HCT116 (cell line): Measurements from ENCODE around the gene USP9X. TPM values are rescaled to one million over a fixed set of nuclear protein-coding genes. Genes with fewer than 3 reads are reported as not detected.

ENCODE experiments used
- ATAC-seq: fragments of 200-7000 bp; cut with Tn5 transposase; 2 replicates; pipeline ENCODE4 v1.9.1; 2020; ENCODE audit warnings: mild to moderate bottlenecking, moderate library complexity
- BruUV-seq: library from RNA; stranded (reverse); fragments of 400-500 nt; replicated peaks from 2 replicates; lab custom pipeline; 2021; lab: Mats Ljungman, UMichigan
- CTCF ChIA-PET: fragments of 300-600 bp; sonication (Branson Sonifier 250); formaldehyde crosslinking; loops from one replicate; lab custom pipeline; 2021; ENCODE audit warnings: antibody characterized with exemption; lab: Charles Lee
- POLR2A ChIA-PET: fragments of 300-600, 350-600 bp; sonication (Branson Sonifier 250); formaldehyde crosslinking; loops from one replicate; lab custom pipeline; 2021; ENCODE audit warnings: antibody characterized with exemption; lab: Charles Lee
- RAD21 ChIA-PET, 2 experiments: fragments of 300-600 bp; sonication (Branson Sonifier 250); formaldehyde crosslinking; loops; one replicate each; lab custom pipeline; 2023; ENCODE audit warnings: low total read pairs in 2 of 2; ENCODE audit not compliant: uncharacterized antibody in 2 of 2, unreplicated experiment in 2 of 2, low non-redundant PET in 1 of 2; lab: Charles Lee
- DNase-seq: peaks from one replicate; pipeline ENCODE4 v3.0.0-alpha.2; 2010; ENCODE audit warnings: low read depth, low spot score
- H2AFZ ChIP-seq: fragments of 200-600 bp; shearing (Covaris generic), sonication (generic); 2 replicates; pipeline ENCODE4 v1.6.1; 2017; ENCODE audit warnings: low read depth, mixed run types, mixed read lengths, antibody characterized with exemption, low read length; ENCODE audit not compliant: poor library complexity, severe bottlenecking
- H3K27ac ChIP-seq: 2 replicates; pipeline ENCODE4 v1.5.1; 2012; ENCODE audit warnings: low read depth, low read length
- H3K27me3 ChIP-seq: fragments of 200-600 bp; sonication (generic); 2 replicates; pipeline ENCODE4 v1.6.1; 2016; ENCODE audit warnings: mixed run types, low read length, mixed read lengths; ENCODE audit not compliant: insufficient read depth
- H3K36me3 ChIP-seq, 2 experiments: fragments of 200-500 bp in 1 of 2; fragments of 200-600 bp in 1 of 2; sonication (Bioruptor generic) in 1 of 2; sonication (generic) in 1 of 2; 2 replicates each; pipeline versions ENCODE4 v1.5.1 to v1.6.1; 2014 to 2016; ENCODE audit warnings: low read length in 2 of 2, inconsistent platforms in 1 of 2, mixed read lengths in 1 of 2, mixed run types in 1 of 2; ENCODE audit not compliant: insufficient read depth in 2 of 2, control insufficient read depth in 1 of 2
- H3K4me1 ChIP-seq, 2 experiments: fragments of 200-600 bp in 1 of 2; sonication (generic) in 1 of 2; 2 replicates each; pipeline versions ENCODE4 v1.5.1 to v1.6.1; 2012 to 2017; ENCODE audit warnings: low read length in 2 of 2, inconsistent platforms in 1 of 2, mild to moderate bottlenecking in 1 of 2, mixed read lengths in 1 of 2, mixed run types in 1 of 2, moderate library complexity in 1 of 2; ENCODE audit not compliant: insufficient read depth in 2 of 2, control insufficient read depth in 1 of 2
- H3K4me2 ChIP-seq: fragments of 200-600 bp; sonication (generic); 2 replicates; pipeline ENCODE4 v1.6.1; 2017; ENCODE audit warnings: mixed run types, low read length, mixed read lengths
- H3K4me3 ChIP-seq, 2 experiments: fragments of 200-600 bp in 1 of 2; sonication (generic) in 1 of 2; replicated peaks in 1 of 2; 2 replicates each; pipeline ENCODE4 v1.5.1; 2011 to 2016; ENCODE audit warnings: low read length in 2 of 2, control low read depth in 1 of 2, low read depth in 1 of 2, mild to moderate bottlenecking in 1 of 2, mixed read lengths in 1 of 2, mixed run types in 1 of 2
- H3K79me2 ChIP-seq: fragments of 200-600 bp; sonication (generic); 2 replicates; pipeline ENCODE4 v1.6.1; 2017; ENCODE audit warnings: mild to moderate bottlenecking, mixed run types, low read length, moderate library complexity, mixed read lengths; ENCODE audit not compliant: insufficient read depth
- H3K9ac ChIP-seq: fragments of 200-600 bp; sonication (generic); 2 replicates; pipeline ENCODE4 v1.6.1; 2016; ENCODE audit warnings: low read length, mixed read lengths
- H3K9me2 ChIP-seq: fragments of 200-600 bp; sonication (generic), shearing (Covaris generic); 2 replicates; pipeline ENCODE4 v1.6.1; 2017; ENCODE audit warnings: mixed run types, mild to moderate bottlenecking, moderate library complexity; ENCODE audit not compliant: insufficient read depth
- H3K9me3 ChIP-seq, 2 experiments: fragments of 200-500 bp in 1 of 2; fragments of 200-600 bp in 1 of 2; sonication (Bioruptor generic) in 1 of 2; sonication (generic) in 1 of 2; 2 replicates each; pipeline ENCODE4 v1.6.1; 2014 to 2017; ENCODE audit warnings: low read length in 2 of 2, mixed read lengths in 2 of 2, inconsistent platforms in 1 of 2, low read depth in 1 of 2, mild to moderate bottlenecking in 1 of 2, mixed run types in 1 of 2, moderate library complexity in 1 of 2; ENCODE audit not compliant: control insufficient read depth in 1 of 2, insufficient read depth in 1 of 2
- H4K20me1 ChIP-seq: fragments of 200-600 bp; sonication (generic), shearing (Covaris generic); 2 replicates; pipeline ENCODE4 v1.6.1; 2017; ENCODE audit warnings: mixed run types, mild to moderate bottlenecking, moderate library complexity; ENCODE audit not compliant: insufficient read depth
- CBX3 ChIP-seq: IDR thresholded peaks from 2 replicates; pipeline ENCODE4 v1.6.1; 2012; ENCODE audit warnings: low read depth
- EZH2 ChIP-seq: fragments of 200-600 bp; sonication (generic); IDR thresholded peaks from 2 replicates; pipeline ENCODE4 v1.6.1; 2017; ENCODE audit warnings: antibody characterized with exemption, mixed run types
- EZH2phosphoT487 ChIP-seq: fragments of 200-600 bp; IDR thresholded peaks from 2 replicates; pipeline ENCODE4 v1.6.1; 2018; ENCODE audit warnings: antibody characterized with exemption, borderline replicate concordance
- FOSL1 ChIP-seq: IDR thresholded peaks from 2 replicates; pipeline ENCODE4 v1.6.1; 2012; ENCODE audit warnings: low read depth
- JUND ChIP-seq: IDR thresholded peaks from 2 replicates; pipeline ENCODE4 v1.6.1; 2012
- POLR2AphosphoS5 ChIP-seq: IDR thresholded peaks from 2 replicates; pipeline ENCODE4 v1.6.1; 2011; ENCODE audit warnings: mild to moderate bottlenecking, low read depth, low read length, moderate library complexity
- RAD21 ChIP-seq: IDR thresholded peaks from 2 replicates; pipeline ENCODE4 v1.6.1; 2012; ENCODE audit warnings: low read depth, mild to moderate bottlenecking
- SIN3A ChIP-seq: IDR thresholded peaks from 2 replicates; pipeline ENCODE4 v1.6.1; 2012; ENCODE audit warnings: low read depth
- SP1 ChIP-seq: IDR thresholded peaks from 2 replicates; pipeline ENCODE4 v1.6.1; 2012; ENCODE audit warnings: low read depth
- SRF ChIP-seq: IDR thresholded peaks from 2 replicates; pipeline ENCODE4 v1.6.1; 2012; ENCODE audit warnings: low read depth
- TCF7L2 ChIP-seq: IDR thresholded peaks from 2 replicates; pipeline ENCODE4 v1.7.0; 2011; ENCODE audit warnings: borderline replicate concordance, inconsistent platforms; ENCODE audit not compliant: insufficient read depth, insufficient read length; ENCODE audit errors: extremely low read depth
- YY1 ChIP-seq: IDR thresholded peaks from 2 replicates; pipeline ENCODE4 v1.6.1; 2011; ENCODE audit warnings: low read length, low read depth, moderate library complexity, mild to moderate bottlenecking; ENCODE audit not compliant: insufficient replicate concordance; ENCODE audit errors: extremely low read depth
- ZFX ChIP-seq: fragments of 450-650 bp; IDR thresholded peaks from 2 replicates; pipeline ENCODE4 v1.6.1; 2017
- intact Hi-C: fragments of 100-400 bp; cut with micrococcal nuclease; formaldehyde crosslinking; loops from 2 replicates; pipeline ENCODE4 v1.10.0; 2022
- total RNA-seq: library from RNA; stranded (reverse); gene quantifications from one replicate; pipeline ENCODE4 v1.2.1, GENCODE V29; 2021; ENCODE audit not compliant: unreplicated experiment
- TF ChIP-seq, protein P1 (sequence below): IDR thresholded peaks from 2 replicates; pipeline ENCODE4 v1.6.1; 2012
- TF ChIP-seq, protein P2 (sequence below): IDR thresholded peaks from 2 replicates; pipeline ENCODE4 v1.6.1; 2012; ENCODE audit warnings: low read depth
- TF ChIP-seq, protein P3 (sequence below), 3 experiments: fragments of 200-600 bp in 1 of 3; sonication (generic) in 1 of 3; IDR thresholded peaks in 2 of 3; conservative IDR thresholded peaks in 1 of 3; 2 replicates each; pipeline ENCODE4 v1.5.1; 2012 to 2017; ENCODE audit warnings: low read depth in 2 of 3, low read length in 2 of 3, antibody characterized with exemption in 1 of 3, borderline replicate concordance in 1 of 3, control low read depth in 1 of 3, mild to moderate bottlenecking in 1 of 3, mixed read lengths in 1 of 3, mixed run types in 1 of 3, moderate library complexity in 1 of 3; ENCODE audit not compliant: insufficient read depth in 1 of 3

Gene USP9X
- total RNA-seq, 1 experiment from 2014 or later: 52.4 TPM

DNA sequence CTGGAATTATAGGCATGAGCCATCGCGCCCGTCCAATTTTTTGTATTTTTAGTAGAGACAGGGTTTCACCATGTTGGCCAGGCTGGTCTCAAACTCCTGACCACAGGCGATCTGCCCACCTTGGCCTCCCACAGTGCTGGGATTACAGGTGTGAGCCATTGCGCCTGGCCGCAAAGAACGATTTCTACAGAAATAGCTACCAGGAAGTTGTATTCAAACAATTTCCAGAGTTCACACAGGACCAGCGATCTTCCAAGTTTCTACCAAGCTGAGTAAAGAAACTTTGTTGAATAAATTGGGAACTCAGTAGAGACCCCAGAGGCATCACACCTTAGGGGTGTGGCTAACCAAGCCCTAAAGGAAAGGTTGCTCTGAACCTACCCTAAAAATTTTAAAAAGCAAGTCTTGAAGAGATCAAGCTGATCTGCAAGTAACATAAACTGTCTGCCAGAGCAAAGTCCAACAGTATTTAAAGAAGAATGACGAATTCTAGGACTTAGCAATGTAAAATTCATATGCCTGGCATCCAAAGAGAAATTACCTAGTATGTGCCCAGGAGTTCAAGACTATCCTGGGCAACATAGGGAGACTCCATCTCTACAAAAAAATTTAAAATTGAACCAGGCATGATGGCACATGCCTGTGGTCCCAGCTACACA is 48.4 kb upstream of the USP9X start:
- Histone ChIP-seq H3K4me2 (no peak overlapping the region), H3K9me2 (no peaks in the 10 kb centered on the region), H4K20me1 (no peaks in the 10 kb centered on the region), H2AFZ (no peak overlapping the region), H3K27me3 (no peaks in the 10 kb centered on the region), H3K79me2 (no peaks in the 10 kb centered on the region), H3K36me3 (no peaks in the 10 kb centered on the region), H3K27ac (no peak overlapping the region), H3K4me3 (no peak overlapping the region), H3K4me1 (no peaks in the 10 kb centered on the region), H3K9me3 (no peaks in the 10 kb centered on the region), H3K9ac (no peak overlapping the region)
- intact Hi-C loops: no loop called here
- BruUV-seq: no TSS peak
- ATAC-seq: no peak
- CTCF ChIA-PET: no interaction called here
- POLR2A ChIA-PET: no interaction called here
- RAD21 ChIA-PET: no interaction called here
- TF ChIP-seq, protein P1, sequence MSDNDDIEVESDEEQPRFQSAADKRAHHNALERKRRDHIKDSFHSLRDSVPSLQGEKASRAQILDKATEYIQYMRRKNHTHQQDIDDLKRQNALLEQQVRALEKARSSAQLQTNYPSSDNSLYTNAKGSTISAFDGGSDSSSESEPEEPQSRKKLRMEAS: no peak
- TF ChIP-seq JUND: no peak
- no peak for TF ChIP-seq CBX3
- no peak for TF ChIP-seq TCF7L2
- no peak for TF ChIP-seq YY1
- TF ChIP-seq, protein P2, sequence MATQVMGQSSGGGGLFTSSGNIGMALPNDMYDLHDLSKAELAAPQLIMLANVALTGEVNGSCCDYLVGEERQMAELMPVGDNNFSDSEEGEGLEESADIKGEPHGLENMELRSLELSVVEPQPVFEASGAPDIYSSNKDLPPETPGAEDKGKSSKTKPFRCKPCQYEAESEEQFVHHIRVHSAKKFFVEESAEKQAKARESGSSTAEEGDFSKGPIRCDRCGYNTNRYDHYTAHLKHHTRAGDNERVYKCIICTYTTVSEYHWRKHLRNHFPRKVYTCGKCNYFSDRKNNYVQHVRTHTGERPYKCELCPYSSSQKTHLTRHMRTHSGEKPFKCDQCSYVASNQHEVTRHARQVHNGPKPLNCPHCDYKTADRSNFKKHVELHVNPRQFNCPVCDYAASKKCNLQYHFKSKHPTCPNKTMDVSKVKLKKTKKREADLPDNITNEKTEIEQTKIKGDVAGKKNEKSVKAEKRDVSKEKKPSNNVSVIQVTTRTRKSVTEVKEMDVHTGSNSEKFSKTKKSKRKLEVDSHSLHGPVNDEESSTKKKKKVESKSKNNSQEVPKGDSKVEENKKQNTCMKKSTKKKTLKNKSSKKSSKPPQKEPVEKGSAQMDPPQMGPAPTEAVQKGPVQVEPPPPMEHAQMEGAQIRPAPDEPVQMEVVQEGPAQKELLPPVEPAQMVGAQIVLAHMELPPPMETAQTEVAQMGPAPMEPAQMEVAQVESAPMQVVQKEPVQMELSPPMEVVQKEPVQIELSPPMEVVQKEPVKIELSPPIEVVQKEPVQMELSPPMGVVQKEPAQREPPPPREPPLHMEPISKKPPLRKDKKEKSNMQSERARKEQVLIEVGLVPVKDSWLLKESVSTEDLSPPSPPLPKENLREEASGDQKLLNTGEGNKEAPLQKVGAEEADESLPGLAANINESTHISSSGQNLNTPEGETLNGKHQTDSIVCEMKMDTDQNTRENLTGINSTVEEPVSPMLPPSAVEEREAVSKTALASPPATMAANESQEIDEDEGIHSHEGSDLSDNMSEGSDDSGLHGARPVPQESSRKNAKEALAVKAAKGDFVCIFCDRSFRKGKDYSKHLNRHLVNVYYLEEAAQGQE: no peak
- TF ChIP-seq SRF: no peak
- no peak for TF ChIP-seq POLR2AphosphoS5
- TF ChIP-seq RAD21: no peak
- no peak for TF ChIP-seq EZH2
- no peak for TF ChIP-seq SIN3A
- no peak for TF ChIP-seq FOSL1
- TF ChIP-seq EZH2phosphoT487: no peak
- TF ChIP-seq, protein P3, sequence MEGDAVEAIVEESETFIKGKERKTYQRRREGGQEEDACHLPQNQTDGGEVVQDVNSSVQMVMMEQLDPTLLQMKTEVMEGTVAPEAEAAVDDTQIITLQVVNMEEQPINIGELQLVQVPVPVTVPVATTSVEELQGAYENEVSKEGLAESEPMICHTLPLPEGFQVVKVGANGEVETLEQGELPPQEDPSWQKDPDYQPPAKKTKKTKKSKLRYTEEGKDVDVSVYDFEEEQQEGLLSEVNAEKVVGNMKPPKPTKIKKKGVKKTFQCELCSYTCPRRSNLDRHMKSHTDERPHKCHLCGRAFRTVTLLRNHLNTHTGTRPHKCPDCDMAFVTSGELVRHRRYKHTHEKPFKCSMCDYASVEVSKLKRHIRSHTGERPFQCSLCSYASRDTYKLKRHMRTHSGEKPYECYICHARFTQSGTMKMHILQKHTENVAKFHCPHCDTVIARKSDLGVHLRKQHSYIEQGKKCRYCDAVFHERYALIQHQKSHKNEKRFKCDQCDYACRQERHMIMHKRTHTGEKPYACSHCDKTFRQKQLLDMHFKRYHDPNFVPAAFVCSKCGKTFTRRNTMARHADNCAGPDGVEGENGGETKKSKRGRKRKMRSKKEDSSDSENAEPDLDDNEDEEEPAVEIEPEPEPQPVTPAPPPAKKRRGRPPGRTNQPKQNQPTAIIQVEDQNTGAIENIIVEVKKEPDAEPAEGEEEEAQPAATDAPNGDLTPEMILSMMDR (IDR thresholded peaks at IDR 0.05 in 2 of 3, conservative IDR thresholded peaks at IDR 0.05 in 1 of 3; ENCODE audit: borderline replicate concordance in 1 of 3, insufficient read depth in 1 of 3, low read depth in 2 of 3, low read length in 2 of 3): no peak
- TF ChIP-seq ZFX: no peak
- TF ChIP-seq SP1: no peak
- no peak for DNase-seq
